Inflammatory macrophage (primary cell): ENCODE results near the gene TLN1.
A peak's percentile ranks its signal among the peaks of the same experiment; 100 is the strongest.

ENCODE experiments used
- DNase-seq, 2 donors: peaks; one replicate each; pipeline ENCODE4 v3.0.0-alpha.2; 2020 to 2022

TLN1 gene

DNA sequence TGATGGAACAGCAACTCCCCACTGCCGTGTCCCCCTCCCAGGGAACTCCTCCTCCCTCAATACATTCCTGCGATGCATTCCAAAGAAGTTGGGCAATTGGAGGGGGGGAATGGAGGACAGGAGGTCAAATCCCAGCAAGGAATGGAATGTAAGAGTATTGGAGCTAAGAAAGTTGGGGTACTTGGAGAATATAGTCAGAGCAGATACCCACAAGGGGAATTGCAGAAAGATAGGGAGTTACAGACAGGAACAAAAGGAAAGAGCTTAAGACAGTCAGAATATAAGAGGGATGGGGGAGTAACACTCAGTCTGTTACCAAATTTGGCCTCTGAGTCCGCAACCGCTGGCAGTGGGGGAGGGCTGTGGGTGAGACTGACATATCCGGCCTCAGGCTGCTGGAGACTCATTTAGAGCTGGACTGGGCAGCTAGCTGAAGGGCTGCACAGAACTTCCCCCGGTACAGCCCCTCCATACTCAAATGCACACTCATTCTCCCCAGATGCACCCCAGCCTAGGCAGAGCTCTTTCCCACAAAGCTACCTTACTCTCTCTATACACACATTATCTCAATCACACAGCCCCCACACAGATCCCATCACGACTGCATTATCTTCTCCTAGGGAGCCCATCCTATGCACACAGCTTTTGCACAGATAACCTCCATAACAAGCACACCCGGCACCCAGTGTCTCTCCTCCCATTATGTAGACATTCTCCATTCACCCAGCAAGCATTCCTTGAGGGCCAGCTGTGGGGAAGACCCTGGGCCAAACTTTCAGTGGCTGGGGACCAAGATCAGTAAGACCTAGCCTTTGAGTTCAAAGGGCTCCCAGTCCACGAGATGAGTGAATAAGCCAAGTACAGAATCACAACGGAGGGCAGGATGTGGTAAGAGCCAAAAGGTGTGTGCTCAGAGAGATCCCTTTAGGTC lies 3.7 kb downstream of the TLN1 start:
- DNase-seq, result peak; percentile 74 to 87

DNA sequence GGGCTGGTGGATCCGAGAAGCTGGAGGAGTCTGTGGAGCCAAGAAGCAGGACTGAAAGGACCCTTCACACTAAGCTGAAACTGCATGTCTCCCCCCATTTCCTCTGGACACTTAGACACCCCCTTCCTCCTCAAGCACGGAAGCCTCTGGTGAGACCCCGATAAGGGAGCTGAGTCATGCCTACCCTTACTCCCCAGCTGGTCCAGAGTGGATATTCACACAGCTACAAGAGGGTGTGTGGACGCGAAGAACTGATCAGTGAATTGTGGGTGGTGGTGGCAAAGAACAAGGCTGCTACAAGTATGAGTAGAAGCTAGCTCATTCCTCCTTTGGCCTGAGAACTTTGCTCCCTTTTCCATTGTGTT lies 4.3 kb downstream of the TLN1 start:
- DNase-seq, result no peak

DNA sequence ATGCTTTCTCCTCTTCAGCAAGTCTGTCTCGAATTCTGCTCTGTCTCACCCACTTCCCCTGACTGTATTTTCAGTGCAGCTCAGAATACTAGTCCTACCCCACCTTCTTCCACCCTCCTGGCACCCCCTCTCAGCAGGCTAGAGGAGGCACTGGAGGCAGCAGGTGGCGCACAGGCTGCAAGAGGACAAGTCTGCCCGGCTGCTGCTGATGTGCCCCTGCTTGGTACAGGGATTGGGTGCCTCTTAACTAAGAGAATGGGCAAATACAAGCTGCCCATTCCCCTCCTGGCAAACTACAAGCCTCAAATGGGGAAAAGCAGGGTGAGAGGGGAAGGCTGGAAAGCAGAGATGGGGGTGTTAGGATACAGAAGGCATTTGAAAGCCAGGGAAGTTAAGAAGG lies 5.1 kb downstream of the TLN1 start:
- DNase-seq, result peak; percentile 14 to 41

DNA sequence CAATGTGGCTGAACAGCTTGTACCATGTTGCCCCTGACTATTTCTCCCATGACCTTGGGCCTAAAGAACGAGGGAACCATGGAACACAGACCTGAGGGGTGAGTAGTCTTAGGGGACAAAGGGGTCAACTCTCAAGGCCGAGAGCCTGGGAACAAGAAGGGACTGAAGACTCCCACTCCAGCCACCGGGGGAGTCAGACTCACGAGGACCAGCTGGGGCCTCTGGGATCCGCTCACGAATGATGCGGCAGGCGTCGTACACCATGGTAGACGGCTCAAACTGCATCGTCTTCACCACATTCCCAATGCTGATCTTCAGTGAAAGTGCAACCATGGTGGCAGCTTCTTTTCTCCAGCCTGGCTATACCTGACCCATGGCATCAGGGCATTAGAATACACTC lies 6.6 kb downstream of the TLN1 start:
- DNase-seq, result no peak

DNA sequence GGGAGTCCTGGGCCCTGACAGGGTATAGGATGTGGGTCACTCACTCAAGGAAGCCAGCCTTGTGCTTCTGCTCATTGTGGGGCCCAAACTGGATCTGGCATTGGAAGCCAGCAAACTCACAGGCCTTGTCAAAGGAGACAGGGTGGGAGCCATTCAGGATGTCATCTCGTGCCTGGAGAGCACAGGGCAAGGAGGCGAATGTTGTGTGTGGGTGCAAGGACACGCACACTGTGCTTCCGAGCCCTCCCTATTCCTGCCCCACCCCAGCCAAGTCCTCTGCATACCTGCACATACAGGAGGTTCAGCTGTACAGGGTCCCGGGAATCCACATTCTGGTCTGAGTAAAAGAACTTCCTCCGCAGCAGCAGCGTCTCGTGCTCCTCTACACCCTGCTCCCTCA lies 8.1 kb downstream of the TLN1 start:
- no peak for DNase-seq

DNA sequence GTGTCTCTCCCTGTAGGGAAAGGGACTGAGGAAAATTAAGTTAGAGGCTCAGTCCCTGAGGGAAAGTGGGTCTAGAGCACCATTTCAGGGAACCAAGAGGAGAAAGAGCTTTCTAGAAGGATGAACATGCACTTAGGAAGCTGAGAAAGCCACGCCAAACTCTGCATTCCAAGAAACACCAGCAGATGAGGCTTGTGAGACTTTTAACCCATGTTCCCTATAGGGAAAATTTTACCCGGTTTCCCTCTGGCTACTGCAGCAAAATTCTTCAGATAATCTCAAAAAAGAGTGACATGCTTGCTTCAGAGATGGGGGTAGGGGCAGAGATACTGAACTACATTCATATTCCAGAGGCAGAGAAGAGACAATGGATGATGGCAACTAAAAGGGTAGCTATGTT lies 8.6 kb downstream of the TLN1 start:
- no peak for DNase-seq

DNA sequence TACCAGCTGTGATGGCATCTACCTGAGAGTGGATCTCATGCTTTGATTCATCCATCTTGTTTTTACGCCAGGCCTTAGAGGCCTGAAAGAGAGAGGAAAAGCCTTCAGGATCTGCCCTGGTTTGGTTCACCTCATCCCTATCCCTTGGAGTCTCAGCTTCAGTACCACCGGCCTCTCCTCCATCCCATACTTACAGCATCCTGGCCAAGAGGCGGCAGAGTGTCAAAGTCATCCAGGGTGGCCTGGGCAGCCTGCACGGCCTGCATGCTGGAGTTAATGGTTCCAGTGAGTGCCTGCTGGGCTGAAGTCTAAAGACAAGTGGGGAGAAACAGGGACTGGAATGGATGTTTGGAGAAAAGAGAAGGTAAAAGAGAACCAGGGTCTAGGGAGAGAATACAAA lies 12.4 kb downstream of the TLN1 start:
- DNase-seq, result no peak

DNA sequence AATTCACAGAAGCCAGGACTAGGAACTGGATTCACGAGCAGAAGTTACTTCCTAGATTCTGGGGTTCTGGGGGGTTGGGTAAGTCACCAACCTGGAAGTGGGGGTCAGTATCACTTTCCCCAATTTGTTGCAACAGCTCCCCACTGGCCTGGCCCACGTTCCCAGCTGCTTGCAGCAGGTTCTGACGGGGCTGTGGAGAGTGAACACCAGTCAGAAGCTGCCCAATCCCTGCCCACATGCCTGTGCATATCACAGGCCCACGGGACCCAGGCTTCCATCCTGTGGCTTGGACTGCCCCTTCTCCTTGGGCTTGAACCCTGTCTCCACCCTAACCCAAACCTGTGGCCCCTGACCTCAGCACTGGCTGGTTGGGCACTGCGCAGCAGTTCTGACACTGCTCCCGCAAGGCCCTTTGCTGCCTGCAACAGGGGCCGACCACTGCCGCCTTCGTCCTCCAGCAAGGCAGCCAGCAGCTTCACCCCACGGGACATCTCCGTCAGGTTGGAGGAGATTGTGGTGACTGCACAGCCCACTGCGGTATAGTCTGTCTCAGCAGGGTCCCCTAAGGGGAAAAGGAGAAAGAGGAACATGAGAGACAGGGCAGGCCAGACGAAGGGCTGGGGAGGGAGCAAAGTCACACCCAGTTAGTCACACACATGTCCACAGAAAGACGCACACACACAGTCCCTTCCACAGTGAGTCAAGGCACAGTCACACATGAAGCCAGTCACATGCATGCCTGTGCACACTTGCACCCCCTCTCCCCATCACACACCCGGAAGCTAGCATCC lies 13.1 kb downstream of the TLN1 start:
- peak; percentile 44 to 82 for DNase-seq

DNA sequence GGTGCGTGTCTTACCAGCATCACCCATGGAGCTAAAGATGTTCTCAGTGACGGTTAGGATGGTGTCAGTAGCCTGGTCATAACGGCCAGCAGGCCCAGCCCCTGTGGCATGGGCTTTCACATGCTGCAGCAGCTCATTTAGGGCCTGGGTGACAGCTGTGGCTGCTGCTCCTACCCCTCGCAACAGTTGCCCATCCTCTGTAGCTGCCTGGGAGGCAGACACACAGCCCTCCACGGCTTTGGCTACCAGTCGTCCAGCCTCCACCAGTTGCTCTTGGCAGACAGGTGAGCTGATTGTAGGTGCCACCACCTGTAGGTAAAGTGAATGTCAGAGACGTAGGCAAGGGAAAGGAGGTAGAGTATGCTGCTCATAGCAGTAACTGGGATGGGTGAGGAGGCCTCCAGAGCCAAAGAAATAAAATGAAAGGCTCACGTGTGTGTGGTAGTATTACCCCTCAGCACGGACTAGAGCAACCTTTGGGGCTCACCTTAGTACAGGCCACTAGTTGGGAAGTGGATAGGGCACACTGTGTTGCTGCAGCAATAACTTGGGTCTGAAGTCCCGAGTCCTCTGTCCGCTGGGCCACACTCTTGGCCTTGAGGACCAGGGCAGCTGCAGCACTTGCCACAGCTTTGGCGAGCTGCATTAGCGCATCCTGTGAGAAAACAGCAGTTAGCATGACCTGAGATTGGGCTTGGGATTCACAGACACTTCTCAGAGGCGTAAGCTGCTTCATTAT lies 14.7 kb downstream of the TLN1 start:
- DNase-seq, result no peak

DNA sequence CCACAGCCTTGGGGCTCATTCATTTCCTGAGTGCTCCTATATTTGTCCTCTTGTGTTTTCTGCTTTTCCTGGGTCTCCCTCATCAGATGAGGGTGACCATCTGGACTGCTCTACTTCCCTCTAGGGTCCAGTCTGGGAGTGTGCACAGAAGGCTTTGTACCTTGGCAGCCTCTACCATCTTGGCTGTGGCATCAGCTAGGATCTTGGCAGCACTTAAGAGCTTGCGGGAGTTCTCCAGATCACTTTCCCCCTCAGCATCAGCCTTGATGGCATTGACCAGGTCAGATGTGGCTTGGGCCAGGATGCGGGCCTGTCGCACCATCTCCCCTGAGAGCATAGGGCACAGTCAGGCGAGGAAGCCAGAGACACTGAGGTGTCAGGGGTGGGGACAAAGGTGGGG lies 15.8 kb downstream of the TLN1 start:
- DNase-seq, result no peak

DNA sequence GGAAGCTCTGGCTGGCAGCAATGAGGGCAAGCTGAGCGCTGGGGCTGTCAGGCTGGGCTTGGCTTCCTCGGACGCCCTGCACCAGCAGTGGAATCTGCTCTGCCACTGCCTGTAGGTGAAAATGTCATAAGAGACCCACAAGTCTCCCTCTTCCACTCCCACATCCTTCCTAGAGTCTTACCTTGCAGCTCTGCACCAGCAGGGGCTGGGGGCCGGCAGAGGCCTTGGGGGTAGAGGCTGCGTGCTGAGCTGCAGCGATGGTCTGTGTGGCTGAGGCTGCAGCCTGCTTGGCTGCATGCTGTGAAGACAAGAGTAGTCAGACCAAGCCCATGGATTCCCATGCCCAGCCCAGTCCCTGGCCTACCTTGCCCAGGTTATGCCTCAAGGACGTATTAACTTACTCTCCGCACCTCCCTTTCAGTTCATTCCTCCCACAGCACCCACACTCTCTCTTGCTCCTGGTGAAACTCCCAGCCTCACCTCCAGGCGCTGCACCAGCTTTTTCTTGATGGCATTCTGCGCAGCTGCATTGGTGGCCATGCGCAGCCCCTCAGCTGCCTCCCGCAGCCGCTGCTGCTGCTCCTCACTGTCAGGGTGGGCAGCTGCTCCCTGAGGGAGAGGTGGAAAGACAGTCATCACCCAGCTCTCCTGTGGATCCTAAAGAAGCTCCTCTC lies 17.3 kb downstream of the TLN1 start:
- no peak for DNase-seq

DNA sequence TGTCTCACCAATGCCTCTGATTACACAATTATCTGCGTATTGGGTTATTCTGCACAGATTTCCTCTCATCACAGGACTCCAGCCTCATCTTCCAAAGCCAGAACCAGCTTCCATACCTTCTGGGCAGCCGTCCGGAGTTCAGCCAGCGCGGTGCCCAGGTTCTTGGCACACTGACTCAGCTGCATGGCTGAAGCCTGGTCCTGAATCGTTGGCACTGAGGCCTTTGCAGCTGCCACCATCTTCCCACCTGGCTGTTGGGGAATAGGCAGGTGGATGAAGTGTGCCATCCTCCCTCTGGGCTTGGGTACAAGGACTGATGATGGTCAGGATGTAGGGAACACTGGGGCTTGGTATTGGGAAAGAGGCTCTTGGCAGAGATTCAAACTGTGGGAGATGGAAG lies 17.9 kb downstream of the TLN1 start:
- DNase-seq, result no peak

DNA sequence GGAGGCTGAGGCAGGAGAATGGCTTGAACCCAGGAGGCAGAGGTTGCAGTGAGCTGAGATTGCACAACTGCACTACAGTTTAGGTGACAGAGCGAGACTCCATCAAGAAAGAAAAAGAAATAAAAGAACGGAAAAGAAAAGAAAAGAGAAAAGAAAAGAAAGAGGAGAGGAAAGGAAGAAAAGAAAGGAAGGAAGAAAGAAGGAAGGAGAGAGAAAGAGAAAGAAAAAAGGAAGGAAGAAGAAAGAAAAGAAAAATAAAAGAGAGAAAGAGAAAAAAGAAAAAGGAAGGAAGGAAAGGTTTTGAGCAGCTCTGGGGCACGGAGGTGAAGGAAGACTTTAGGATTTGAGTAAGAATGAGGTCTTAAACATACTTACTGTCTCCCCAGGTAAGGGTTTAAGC lies 18.4 kb downstream of the TLN1 start:
- no peak for DNase-seq

DNA sequence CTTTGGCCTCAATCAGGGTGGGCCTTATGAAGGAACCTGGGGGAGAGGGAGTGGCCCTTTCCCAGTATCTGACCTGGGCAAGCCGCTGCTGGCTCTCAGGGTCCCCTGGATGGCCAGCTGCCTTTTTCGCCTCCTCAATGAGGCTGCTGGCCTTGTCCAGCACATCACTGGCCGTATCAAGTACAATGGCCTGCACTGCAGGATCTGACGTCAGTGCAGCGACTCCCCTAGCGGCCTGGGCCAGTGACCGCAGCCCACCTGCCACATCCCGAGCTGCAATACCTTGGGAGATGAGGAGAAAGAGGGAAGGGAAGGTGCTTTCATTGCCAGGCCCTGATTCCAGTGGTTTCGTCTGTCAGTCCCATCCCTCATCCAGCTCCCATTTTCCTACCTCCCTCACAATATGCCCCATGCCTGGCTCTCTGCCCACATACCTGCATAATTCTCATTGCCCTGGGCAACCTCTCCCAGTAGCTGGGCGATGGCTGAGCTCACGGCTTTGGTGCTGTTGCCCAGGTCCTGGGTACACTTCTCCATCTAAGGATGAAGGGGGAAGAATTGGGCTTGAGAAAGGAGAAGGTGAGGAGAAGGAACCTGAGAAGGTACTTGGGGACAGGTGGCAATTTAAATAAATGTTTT lies 19.1 kb downstream of the TLN1 start:
- DNase-seq, result no peak

DNA sequence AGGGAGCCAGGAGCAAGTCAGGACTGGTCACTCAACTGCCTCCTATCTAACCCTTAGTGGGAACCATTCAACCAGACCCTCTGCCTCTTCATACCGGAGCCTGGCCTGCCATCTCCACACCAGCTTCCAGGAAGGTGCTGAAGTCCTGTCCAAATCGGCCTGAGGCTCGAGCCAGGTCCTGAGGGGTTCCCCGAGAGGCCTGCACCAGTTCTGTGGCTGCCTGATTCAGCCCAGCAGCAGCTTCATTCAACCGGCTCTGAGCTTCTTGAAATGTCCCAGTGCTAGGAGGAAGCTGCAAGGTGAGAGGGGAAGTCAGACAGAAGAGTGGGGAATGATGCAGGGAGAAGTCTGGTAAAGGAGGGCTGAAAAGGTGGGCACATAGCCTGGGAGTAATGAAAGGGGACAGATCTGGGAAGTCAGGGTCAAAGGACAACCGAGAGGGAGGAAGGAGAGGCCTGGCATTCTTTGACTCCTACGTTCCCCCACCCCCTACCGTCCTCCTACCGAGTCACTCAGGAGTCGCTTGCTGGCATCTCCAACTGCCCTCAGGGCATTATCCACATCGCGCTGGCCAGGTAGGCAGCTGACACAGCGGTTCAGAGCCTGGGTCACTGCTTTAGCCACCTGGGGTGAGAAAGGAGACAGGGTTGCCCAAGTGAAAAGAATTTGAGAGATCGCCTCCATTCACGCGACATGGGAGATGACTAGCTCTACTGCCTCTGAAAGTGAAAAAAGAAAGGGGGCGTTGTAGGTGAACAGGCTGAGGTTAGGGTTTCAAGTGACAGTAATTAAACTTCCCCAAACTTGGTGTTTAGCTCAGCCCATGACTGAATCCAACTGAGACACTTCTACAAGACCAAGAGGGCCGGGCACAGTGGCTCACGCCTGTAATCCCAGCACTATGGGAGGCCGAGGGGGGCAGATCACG lies 20.2 kb downstream of the TLN1 start:
- no peak for DNase-seq

DNA sequence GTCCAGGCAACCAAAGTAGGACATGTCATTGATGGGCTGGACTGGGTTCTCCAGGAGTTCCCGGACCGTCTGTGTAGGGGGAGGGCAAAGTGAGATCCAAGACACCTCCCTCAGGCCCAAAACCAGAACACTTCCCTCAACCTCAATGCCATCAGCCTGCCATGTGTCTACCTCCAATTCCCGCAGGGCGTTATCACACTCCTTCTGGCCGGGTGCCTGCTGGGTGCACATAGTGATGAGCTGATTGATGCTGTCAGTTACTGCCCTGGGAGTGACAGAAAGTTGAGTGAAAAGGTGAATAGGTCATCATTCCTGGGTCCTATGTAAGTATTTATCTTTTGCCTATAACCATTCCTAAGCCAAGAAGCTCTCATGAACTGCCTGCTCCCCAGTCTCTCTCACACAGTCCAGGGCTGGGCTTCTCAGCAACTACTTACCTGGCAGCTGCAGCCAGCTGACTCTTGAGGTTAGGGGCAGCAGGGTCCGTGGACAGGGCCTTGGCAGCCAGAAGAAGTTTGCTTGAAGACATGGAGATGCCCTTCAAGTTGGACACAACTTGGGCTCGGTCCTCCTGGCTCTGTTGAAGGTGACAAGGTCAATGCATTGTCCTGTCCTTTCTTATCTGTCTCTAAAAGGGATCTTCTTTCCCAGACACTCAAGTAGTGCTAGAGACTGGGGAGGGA lies 21.0 kb downstream of the TLN1 start:
- DNase-seq, result no peak

DNA sequence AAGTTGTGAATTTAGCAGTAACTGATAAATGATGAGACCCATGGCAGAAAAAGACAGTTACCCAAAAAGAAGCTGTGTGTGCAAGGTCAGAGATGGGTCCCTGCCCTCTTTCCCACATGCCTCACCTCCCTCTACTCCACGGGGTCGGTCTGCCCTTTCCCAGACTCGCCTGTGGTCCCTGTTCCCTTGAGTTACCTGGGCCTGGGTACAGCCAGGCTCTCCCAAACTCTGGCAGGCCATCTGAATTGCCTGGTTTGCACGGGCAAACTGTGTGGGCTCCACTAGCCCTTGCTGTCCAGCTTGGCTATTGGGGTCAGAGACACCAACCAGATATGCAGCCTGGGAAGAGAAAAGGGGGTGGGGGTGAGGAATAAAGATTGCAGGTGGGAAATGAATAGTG lies 23.8 kb downstream of the TLN1 start:
- no peak for DNase-seq

DNA sequence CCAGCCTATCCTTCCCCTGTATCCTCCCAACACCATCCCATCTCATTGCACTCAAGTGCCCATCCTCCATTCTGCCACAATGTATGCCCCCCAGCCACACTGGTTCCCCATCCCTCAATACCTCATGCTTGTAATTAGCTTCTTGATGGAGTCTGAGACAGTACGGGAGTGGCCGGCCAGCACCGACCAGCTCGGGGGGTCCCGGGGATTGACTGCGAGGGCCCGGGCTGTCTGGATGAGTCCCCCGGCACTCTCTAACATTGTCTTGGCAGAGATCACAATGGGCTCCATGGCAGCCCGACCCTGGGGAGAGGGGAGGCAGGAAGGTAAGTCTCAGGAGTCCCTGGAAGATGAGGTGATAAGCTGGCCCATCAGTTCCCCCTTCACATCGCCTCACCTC lies 25.0 kb downstream of the TLN1 start:
- DNase-seq, result no peak

DNA sequence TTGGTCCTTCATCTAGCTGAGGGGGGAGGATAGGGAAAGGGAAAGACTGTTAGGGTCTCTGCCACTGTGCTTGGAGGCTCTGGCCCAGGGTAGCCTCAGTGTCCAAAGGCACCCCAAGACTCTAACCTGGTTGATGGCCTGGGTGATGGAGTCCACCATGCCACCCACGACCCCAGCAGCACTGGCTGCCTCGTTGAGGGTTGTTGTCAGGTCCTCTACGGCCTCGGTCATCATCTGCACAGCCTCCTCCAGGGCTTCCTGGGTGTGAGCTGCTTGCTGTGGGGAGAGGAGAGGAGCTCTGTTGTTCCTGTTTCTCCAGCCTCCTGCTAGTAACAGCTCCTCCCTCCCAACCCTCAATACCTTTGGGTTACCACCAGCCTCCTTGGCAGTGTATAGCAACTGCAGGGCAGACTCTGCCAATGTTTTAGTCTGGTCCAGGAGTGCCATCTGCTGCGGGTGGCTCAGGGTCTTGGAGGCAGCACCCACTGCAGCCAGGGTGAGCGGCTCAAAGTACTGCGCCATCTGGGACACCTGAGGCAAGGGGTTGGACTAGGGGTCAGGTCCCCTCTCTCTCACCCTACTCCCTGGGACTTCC lies 26.1 kb downstream of the TLN1 start:
- no peak for DNase-seq

DNA sequence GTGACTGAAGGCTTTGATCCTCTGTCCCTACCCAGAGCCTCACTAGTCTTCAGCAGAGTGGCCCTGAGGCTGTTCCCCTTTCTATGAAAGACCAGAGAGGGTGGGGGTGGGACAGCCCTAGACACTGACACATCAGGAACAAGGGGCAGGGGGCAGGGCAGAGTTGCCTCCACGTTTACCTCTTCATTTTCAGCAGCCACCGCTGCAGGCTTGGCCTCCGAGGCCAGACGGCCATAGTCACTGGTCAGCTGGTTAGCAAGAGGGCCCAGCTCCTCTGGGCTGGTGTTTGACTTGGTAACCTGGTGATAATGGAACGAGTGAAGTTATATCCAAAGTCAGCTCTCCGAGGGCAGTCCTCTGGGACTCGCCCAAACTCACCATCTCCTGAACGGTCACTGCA lies 26.6 kb downstream of the TLN1 start:
- DNase-seq, result peak in 1 of 2 donors; percentile 14
